Urinary bladder (tissue), 4 donors: Measurements from ENCODE around the gene ANO9. TPM values are rescaled to one million over a fixed set of nuclear protein-coding genes. Genes with fewer than 3 reads are reported as not detected.

Experiments
- DNase-seq: peaks from one replicate; pipeline ENCODE4 v3.0.0-alpha.2; 2015; ENCODE audit errors: extremely low spot score
- H3K27ac ChIP-seq: one replicate; pipeline ENCODE4 v1.5.1; 2013; ENCODE audit warnings: low read depth, mild to moderate bottlenecking, moderate library complexity
- H3K36me3 ChIP-seq: one replicate; pipeline ENCODE4 v1.6.1; 2013; ENCODE audit warnings: mild to moderate bottlenecking, moderate library complexity; ENCODE audit not compliant: insufficient read depth
- H3K4me1 ChIP-seq: one replicate; pipeline ENCODE4 v1.6.1; 2013; ENCODE audit warnings: mild to moderate bottlenecking, moderate library complexity; ENCODE audit not compliant: insufficient read depth
- H3K4me3 ChIP-seq: one replicate; pipeline ENCODE4 v1.5.1; 2013; ENCODE audit warnings: low read depth, low read length
- WGBS: extraction: QIAGEN DNeasy Blood & Tissue Kit; methylation state at CpG from one replicate; pipeline ENCODE4 v1.1.7; 2013; 5-methylcytosine and 5-hydroxymethylcytosine counted together
- polyA plus RNA-seq: library from polyadenylated mRNA; stranded (reverse); fragments of 200-250 nt; gene quantifications from one replicate; pipeline ENCODE4 v1.2.3, GENCODE V29; 2013
- total RNA-seq: library from RNA; depleted of rRNA; stranded (reverse); fragments of >200 nt; gene quantifications from one replicate; pipeline ENCODE4 v1.2.3, GENCODE V29; 2014
- donor health status: healthy with polysubstance abuse.
- donor health status: healthy.

ANO9 gene
- total and polyA plus RNA-seq, 2 donors = 1.3 to 5.1 TPM

GRCh38 chr11:385594-386351 lies 56.0 kb downstream of the ANO9 start:
- WGBS = 95% methylated on average over 19 of the region's 19 CpGs
- H3K36me3 ChIP-seq = no peaks in the 10 kb centered on the region
- H3K4me3 ChIP-seq = no peak overlapping the region
- no peaks in the 10 kb centered on the region for H3K4me1 ChIP-seq
- no peak for DNase-seq
- H3K27ac ChIP-seq = no peak overlapping the region

DNA sequence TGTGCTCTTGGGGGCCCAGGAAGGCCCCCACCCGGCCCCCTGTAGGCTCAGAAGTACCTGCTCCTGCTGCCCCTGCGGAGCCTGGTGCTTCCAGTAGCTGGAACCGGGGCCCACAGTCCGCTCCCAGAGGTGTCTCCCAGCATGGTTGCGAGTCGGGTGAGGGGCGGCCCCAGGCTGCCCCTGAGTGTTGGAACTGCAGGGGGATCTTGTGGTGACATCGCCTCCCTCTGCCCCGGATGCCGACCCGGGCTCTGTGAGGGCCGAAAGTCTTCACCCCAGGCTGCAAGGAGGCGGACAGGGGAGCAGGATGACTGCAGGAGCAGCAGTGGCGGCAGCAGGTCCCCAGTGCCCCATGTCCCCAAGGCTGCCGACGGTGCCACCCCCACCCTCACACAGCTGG lies 57.3 kb downstream of the ANO9 start:
- 88% methylated on average over 16 of the region's 16 CpGs for WGBS
- no peak for DNase-seq
- no peak overlapping the region for H3K27ac ChIP-seq
- H3K4me3 ChIP-seq = no peak overlapping the region
- no peaks in the 10 kb centered on the region for H3K4me1 ChIP-seq
- H3K36me3 ChIP-seq = no peaks in the 10 kb centered on the region

DNA sequence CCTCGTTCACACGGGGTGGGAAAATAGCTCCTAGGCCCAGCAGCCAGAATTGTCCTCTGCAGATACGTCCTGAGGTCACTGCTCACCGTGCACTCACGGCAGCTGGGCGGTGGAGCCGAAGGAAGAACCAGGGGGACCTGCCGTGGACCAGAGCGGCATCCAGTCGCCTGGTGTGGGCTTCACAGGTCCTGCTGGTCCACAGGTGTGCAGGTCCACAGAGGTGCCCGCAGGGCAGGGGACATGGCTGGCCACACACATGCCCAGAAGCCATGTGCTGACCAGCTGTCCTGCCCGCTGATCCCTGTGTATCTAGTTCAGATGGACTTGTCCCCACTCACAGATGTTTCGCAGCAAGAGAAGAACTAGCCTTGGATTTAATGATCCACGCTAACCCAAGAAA lies 58.4 kb downstream of the ANO9 start:
- Histone ChIP-seq H3K27ac (no peak overlapping the region), H3K36me3 (no peaks in the 10 kb centered on the region), H3K4me1 (no peaks in the 10 kb centered on the region), H3K4me3 (no peak overlapping the region)
- WGBS = 89% methylated on average over 14 of the region's 14 CpGs
- DNase-seq = no peak

- 68% methylated on average over 11 of the region's 11 CpGs for WGBS
- no peaks in the 10 kb centered on the region for H3K36me3 ChIP-seq
- no peak overlapping the region for H3K4me3 ChIP-seq
- H3K4me1 ChIP-seq = no peaks in the 10 kb centered on the region
- H3K27ac ChIP-seq = no peak overlapping the region
- no peak for DNase-seq
Measured at GRCh38 chr11:382081-382629, 59.7 kb downstream of the ANO9 start.

- DNase-seq = no peak
- Histone ChIP-seq H3K4me3 (no peak overlapping the region), H3K27ac (no peak overlapping the region), H3K36me3 (no peaks in the 10 kb centered on the region), H3K4me1 (no peaks in the 10 kb centered on the region)
- WGBS = 82% methylated on average over 31 of the region's 35 CpGs
Measured at GRCh38 chr11:381501-382072, 60.2 kb downstream of the ANO9 start.

GRCh38 chr11:380996-381395 lies 60.8 kb downstream of the ANO9 start:
- WGBS = 92% methylated on average over 14 of the region's 14 CpGs
- no peaks in the 10 kb centered on the region for H3K36me3 ChIP-seq
- DNase-seq = no peak
- H3K4me3 ChIP-seq = no peak overlapping the region
- H3K4me1 ChIP-seq = no peaks in the 10 kb centered on the region
- H3K27ac ChIP-seq = no peak overlapping the region

DNA sequence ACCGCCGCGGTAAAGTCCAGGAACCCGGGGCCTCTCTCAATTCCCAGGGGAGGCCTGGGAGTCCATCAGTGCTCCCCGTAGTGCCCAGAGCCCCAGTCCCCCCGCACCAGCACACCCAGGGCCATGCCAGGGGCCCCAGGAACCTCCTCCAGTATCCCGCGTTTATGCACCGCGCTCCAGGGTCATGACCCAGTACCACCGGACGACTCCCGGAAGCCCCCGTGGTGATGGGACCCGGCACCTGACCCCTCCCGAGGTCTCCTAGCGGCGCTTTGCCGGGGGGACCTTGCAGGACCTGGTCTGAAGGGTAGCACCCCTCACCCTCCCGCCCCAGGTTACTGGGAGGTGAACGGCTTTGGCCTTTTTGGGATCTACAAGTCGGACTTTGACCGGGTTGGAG lies 61.3 kb downstream of the ANO9 start:
- no peak for DNase-seq
- WGBS = 94% methylated on average over 23 of the region's 23 CpGs
- H3K4me1 ChIP-seq = no peaks in the 10 kb centered on the region
- no peaks in the 10 kb centered on the region for H3K36me3 ChIP-seq
- H3K27ac ChIP-seq = no peak overlapping the region
- H3K4me3 ChIP-seq = no peak overlapping the region

- Histone ChIP-seq H3K36me3 (no peaks in the 10 kb centered on the region), H3K4me1 (no peaks in the 10 kb centered on the region), H3K27ac (no peak overlapping the region), H3K4me3 (no peak overlapping the region)
- 95% methylated on average over 35 of the region's 35 CpGs for WGBS
- DNase-seq = no peak
Measured at GRCh38 chr11:380095-380480, 61.7 kb downstream of the ANO9 start.

DNA sequence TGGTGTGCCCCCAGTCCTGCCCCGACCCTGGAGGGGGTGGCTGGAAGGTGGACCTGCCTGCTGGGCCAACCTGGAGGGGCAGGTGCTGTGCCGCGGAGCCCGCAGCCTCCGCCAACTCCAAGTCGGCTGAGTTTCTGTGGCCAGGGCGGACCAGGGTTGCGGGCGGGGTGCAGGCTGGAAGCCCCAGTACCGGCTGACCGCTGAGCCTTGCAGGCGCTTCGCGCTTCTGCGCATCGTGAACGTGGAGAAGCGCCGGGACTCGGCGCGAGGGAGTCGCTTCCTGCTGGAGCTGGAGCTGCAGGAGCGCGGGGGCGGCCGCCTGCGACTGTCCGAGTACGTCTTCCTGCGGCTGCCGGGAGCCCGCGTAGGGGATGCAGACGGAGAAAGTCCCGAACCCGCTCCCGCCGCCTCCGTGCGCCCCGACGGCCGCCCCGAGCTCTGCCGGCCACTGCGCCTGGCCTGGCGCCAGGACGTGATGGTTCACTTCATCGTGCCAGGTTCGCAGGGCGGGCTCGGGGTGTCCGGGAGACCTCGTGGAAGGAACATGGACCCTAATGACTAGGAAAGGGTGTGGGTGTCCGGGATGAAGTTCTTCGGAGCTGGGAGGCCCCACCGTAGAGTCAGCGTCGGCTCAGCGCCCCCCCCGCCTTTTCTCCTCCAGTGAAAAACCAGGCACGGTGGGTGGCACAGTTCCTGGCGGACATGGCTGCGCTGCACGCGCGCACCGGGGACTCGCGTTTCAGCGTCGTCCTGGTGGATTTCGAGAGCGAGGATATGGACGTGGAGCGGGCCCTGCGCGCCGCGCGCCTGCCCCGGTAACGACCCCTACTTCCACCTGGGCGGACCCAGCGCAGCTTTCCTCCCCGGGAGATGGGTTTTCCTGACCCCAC lies 62.4 kb downstream of the ANO9 start:
- DNase-seq = no peak
- WGBS = 90% methylated on average over 87 of the region's 87 CpGs
- Histone ChIP-seq H3K27ac (no peak overlapping the region), H3K4me1 (no peaks in the 10 kb centered on the region), H3K36me3 (no peaks in the 10 kb centered on the region), H3K4me3 (no peak overlapping the region)

DNA sequence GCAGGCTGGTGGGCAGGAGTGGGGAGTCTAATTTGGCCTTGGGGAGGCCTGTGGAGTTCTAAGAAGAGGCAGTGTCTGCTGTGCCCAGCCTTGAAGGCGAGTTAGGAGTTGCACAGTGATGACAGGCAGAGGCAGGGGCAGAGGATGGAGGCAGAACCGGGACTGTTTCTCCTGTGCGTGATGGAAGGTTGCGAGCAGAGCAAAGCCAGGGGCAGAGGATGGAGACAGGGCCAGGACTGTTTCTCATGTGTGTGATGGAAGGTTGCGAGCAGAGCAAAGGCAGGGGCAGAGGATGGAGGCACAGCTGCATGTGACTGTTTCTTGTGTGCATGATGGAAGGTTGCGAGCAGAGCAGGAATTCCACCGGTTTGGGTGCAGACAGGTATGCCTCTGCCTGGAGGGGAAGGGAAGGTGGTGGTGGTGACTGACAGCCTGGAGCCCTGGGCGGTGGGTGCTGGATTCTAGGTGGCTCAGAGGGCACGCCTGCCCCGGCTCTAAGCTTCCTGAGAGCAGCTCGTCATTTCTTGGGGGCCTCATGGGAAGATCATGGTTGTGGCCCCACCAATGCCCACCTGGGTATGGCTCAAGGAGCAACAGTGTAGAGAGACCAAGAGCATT lies 63.8 kb downstream of the ANO9 start:
- DNase-seq = no peak
- H3K27ac ChIP-seq = no peak overlapping the region
- 83% methylated on average over 11 of the region's 11 CpGs for WGBS
- H3K4me1 ChIP-seq = no peaks in the 10 kb centered on the region
- no peak overlapping the region for H3K4me3 ChIP-seq
- H3K36me3 ChIP-seq = no peaks in the 10 kb centered on the region

GRCh38 chr11:377174-377865 lies 64.5 kb downstream of the ANO9 start:
- no peak for DNase-seq
- Histone ChIP-seq H3K36me3 (no peaks in the 10 kb centered on the region), H3K4me1 (no peaks in the 10 kb centered on the region), H3K27ac (no peak overlapping the region), H3K4me3 (no peak overlapping the region)
- 92% methylated on average over 44 of the region's 44 CpGs for WGBS

DNA sequence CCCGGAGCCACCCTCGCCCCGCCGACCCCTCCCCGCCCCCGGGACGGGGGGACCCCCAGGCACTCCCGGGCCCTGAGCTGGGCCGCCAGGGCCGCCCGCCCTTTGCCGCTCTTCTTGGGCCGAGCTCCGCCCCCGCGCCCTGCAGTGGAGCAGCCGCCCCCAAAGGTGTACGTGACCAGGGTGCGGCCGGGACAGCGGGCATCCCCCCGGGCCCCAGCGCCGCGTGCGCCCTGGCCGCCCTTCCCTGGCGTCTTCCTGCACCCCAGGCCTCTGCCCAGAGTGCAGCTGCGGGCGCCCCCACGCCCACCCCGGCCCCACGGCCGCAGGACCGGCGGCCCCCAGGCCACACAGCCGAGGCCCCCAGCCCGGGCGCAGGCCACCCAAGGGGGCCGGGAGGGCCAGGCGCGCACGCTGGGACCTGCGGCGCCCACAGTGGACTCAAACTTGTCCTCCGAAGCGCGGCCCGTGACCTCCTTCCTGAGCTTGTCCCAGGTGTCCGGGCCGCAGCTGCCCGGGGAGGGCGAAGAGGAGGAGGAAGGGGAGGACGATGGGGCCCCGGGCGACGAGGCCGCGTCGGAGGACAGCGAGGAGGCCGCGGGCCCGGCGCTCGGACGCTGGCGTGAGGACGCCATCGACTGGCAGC lies 65.2 kb downstream of the ANO9 start:
- no peak overlapping the region for H3K27ac ChIP-seq
- DNase-seq = no peak
- WGBS = 96% methylated on average over 70 of the region's 70 CpGs
- no peak overlapping the region for H3K4me3 ChIP-seq
- no peaks in the 10 kb centered on the region for H3K36me3 ChIP-seq
- no peaks in the 10 kb centered on the region for H3K4me1 ChIP-seq
